Fibroblast of the aortic adventitia (primary cell): ENCODE data around the gene PIK3C2B. TPM values are rescaled to one million over a fixed set of nuclear protein-coding genes. Genes with fewer than 3 reads are reported as not detected.

Experiments used
- DNase-seq: peaks from one replicate; pipeline ENCODE4 v3.0.0-alpha.2; 2010; ENCODE audit warnings: low read depth
- H3K4me3 ChIP-seq: 2 replicates; pipeline ENCODE4 v1.5.1; 2011; ENCODE audit warnings: low read depth, mild to moderate bottlenecking, control low read depth, low read length, moderate library complexity
- total RNA-seq: library from RNA; depleted of rRNA; stranded (reverse); fragments of >200 nt; gene quantifications from 2 replicates; pipeline ENCODE4 v1.2.3, GENCODE V29; 2012; ENCODE audit warnings: low replicate concordance
- TF ChIP-seq, protein P1 (sequence below): IDR thresholded peaks from 2 replicates; pipeline ENCODE4 v1.5.1; 2011; ENCODE audit warnings: mild to moderate bottlenecking, low read length, control low read depth, inconsistent platforms; ENCODE audit not compliant: insufficient read depth

The PIK3C2B gene
- total RNA-seq, 1 donor = 4.5 TPM

DNA sequence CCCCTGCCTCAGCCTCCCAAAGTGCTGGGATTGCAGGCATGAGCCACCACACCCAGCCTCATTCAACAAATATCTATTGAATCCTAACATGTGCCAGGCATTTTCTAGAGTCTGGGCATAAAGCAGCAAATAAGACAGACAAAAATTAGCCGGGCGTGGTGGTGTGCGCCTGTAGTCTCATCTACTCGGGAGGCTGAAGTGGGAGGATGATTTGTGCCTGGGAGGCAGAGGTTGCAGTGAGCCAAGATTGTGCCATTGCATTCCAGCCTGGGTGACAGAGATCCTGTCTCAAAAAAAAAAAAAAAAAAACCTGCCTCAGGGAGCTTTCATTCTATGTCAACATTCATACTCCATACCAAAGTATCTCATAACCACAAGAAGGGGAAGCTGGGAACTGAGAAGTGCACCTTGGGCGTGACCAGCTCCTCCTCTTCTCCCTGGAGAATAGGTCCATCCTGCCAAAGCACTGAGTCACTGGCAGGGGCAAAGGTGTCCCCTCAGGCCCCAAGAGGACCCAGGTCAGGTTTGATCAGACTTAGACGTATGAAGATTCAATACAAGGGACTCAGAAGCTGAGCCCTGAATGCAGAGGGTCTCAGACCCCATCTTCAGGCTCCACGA is 46.2 kb downstream of the PIK3C2B start:
- TF ChIP-seq, protein P1, sequence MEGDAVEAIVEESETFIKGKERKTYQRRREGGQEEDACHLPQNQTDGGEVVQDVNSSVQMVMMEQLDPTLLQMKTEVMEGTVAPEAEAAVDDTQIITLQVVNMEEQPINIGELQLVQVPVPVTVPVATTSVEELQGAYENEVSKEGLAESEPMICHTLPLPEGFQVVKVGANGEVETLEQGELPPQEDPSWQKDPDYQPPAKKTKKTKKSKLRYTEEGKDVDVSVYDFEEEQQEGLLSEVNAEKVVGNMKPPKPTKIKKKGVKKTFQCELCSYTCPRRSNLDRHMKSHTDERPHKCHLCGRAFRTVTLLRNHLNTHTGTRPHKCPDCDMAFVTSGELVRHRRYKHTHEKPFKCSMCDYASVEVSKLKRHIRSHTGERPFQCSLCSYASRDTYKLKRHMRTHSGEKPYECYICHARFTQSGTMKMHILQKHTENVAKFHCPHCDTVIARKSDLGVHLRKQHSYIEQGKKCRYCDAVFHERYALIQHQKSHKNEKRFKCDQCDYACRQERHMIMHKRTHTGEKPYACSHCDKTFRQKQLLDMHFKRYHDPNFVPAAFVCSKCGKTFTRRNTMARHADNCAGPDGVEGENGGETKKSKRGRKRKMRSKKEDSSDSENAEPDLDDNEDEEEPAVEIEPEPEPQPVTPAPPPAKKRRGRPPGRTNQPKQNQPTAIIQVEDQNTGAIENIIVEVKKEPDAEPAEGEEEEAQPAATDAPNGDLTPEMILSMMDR = no peak
- H3K4me3 ChIP-seq = no peak overlapping the region
- DNase-seq = no peak

GRCh38 chr1:204447736-204448135 is 46.9 kb downstream of the PIK3C2B start:
- no peak for DNase-seq
- no peak overlapping the region for H3K4me3 ChIP-seq
- TF ChIP-seq, protein P1 = no peak

GRCh38 chr1:204447190-204447589 is 47.4 kb downstream of the PIK3C2B start:
- TF ChIP-seq, protein P1 = no peak
- H3K4me3 ChIP-seq = no peak overlapping the region
- DNase-seq = no peak

DNA sequence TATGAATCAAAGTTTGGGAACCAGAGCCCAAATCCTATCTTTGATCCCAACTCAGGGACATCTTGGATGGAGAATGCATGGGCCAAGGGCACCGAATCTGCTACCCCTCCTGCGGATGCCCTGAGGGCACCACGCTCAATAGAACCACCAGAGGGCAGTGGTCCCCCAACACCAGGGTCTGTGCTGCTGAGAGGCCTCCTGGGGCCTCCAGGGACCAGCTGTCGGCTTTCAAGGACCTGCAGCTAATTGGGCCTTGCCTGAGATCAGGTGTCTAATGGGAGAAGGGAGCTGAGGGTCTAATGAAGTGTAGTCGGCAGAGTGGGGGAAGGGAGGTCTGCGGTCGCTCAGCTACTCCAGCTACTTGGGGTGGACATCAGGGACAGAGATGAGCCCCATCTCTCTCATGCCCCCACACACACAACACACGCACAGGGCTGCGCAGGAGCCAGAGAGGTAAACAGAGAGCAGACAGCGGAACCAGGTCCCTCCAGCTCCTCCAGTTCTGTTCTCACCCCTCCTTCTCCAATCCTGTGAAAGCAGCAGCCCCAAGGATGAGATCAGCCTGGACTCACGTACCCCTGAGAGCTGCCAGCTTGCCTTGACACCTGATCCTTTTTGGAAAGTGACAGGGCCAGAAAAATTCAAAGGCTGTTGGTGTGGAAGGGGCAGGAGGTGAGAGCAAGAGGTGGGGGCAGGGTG is 48.0 kb downstream of the PIK3C2B start:
- H3K4me3 ChIP-seq = no peak overlapping the region
- TF ChIP-seq, protein P1 = peak; percentile 85
- DNase-seq = peak; percentile 65

GRCh38 chr1:204445860-204446412 is 48.7 kb downstream of the PIK3C2B start:
- DNase-seq = peak; percentile 26
- no peak overlapping the region for H3K4me3 ChIP-seq
- TF ChIP-seq, protein P1 = peak; percentile 60

Other genes with a start within 250 kb of the PIK3C2B start
- gene PLEKHA6, start 134.9 kb downstream of the PIK3C2B start, total RNA-seq = 3.6 and 5.1 TPM in 2 replicates
- 20.0 and 30.3 TPM in 2 replicates for gene PPP1R15B, start 83.0 kb downstream of the PIK3C2B start, total RNA-seq
- gene MDM4, start 21.6 kb upstream of the PIK3C2B start, total RNA-seq = 55.1 and 107 TPM in 2 replicates
- 1.4 TPM in 1 of 2 replicates, not detected in the other for gene LRRN2, start 190.9 kb upstream of the PIK3C2B start, total RNA-seq